ENCODE results near the gene ATP2A1.
"Not testable (repeated sequence)": the region's sequence is repeated elsewhere in the genome, so short reads cannot be mapped to it uniquely, and the experiment has no call there.

Gene ATP2A1

GRCh38 chr16:28886945-28887344 lies 8.7 kb downstream of the ATP2A1 start:
- TF ChIP-seq CTCF (IDR thresholded peaks at IDR 0.05) = no peak
- Histone ChIP-seq H3K9me3 (no peaks in the 10 kb centered on the region), H3K27ac (no peak overlapping the region), H3K4me1 (ENCODE audit: control insufficient read depth in 1 of 2, insufficient read depth in 1 of 2, low read depth in 1 of 2, low read length in 1 of 2) (no peaks in the 10 kb centered on the region), H3K27me3 (no peaks in the 10 kb centered on the region), H3K36me3 (no peaks in the 10 kb centered on the region), H3K4me3 (ENCODE audit: low read depth in 1 of 2, low read length in 1 of 2) (no peak overlapping the region)

GRCh38 chr16:28890355-28890754 lies 12.1 kb downstream of the ATP2A1 start:
- H3K4me1 ChIP-seq (ENCODE audit: control insufficient read depth in 1 of 2, insufficient read depth in 1 of 2, low read depth in 1 of 2, low read length in 1 of 2); H3K27ac ChIP-seq; H3K27me3 ChIP-seq; H3K4me3 ChIP-seq (ENCODE audit: low read depth in 1 of 2, low read length in 1 of 2); H3K9me3 ChIP-seq; H3K36me3 ChIP-seq: not testable (repeated sequence)

GRCh38 chr16:28891964-28892890 lies 13.9 kb downstream of the ATP2A1 start:
- Histone ChIP-seq H3K36me3 (no peaks in the 10 kb centered on the region), H3K4me3 (ENCODE audit: low read depth in 1 of 2, low read length in 1 of 2) (no peak overlapping the region), H3K4me1 (ENCODE audit: control insufficient read depth in 1 of 2, insufficient read depth in 1 of 2, low read depth in 1 of 2, low read length in 1 of 2) (no peaks in the 10 kb centered on the region), H3K27me3 (no peaks in the 10 kb centered on the region), H3K27ac (no peak overlapping the region), H3K9me3 (no peaks in the 10 kb centered on the region)
- TF ChIP-seq CTCF (IDR thresholded peaks at IDR 0.05) = no peak

GRCh38 chr16:28893291-28893690 lies 15.0 kb downstream of the ATP2A1 start:
- Histone ChIP-seq H3K27me3 (no peaks in the 10 kb centered on the region), H3K36me3 (no peaks in the 10 kb centered on the region), H3K27ac (no peak overlapping the region), H3K4me3 (ENCODE audit: low read depth in 1 of 2, low read length in 1 of 2) (no peak overlapping the region), H3K9me3 (no peaks in the 10 kb centered on the region), H3K4me1 (ENCODE audit: control insufficient read depth in 1 of 2, insufficient read depth in 1 of 2, low read depth in 1 of 2, low read length in 1 of 2) (no peaks in the 10 kb centered on the region)
- no peak for TF ChIP-seq CTCF (IDR thresholded peaks at IDR 0.05)

- Histone ChIP-seq H3K4me3 (ENCODE audit: low read depth in 1 of 2, low read length in 1 of 2) (no peak overlapping the region), H3K9me3 (no peaks in the 10 kb centered on the region), H3K27me3 (no peaks in the 10 kb centered on the region), H3K4me1 (ENCODE audit: control insufficient read depth in 1 of 2, insufficient read depth in 1 of 2, low read depth in 1 of 2, low read length in 1 of 2) (no peaks in the 10 kb centered on the region), H3K36me3 (no peaks in the 10 kb centered on the region), H3K27ac (no peak overlapping the region)
- TF ChIP-seq CTCF (IDR thresholded peaks at IDR 0.05) = no peak
These were observed 17.3 kb downstream of the ATP2A1 start for GRCh38 chr16:28895609-28896008.

- no peak for TF ChIP-seq CTCF (IDR thresholded peaks at IDR 0.05)
- Histone ChIP-seq H3K27ac (no peak overlapping the region), H3K36me3 (no peaks in the 10 kb centered on the region), H3K4me3 (ENCODE audit: low read depth in 1 of 2, low read length in 1 of 2) (no peak overlapping the region), H3K27me3 (no peaks in the 10 kb centered on the region), H3K9me3 (no peaks in the 10 kb centered on the region), H3K4me1 (ENCODE audit: control insufficient read depth in 1 of 2, insufficient read depth in 1 of 2, low read depth in 1 of 2, low read length in 1 of 2) (no peaks in the 10 kb centered on the region)
These were observed 19.5 kb downstream of the ATP2A1 start for GRCh38 chr16:28897826-28898225.

Measured in neutrophil (primary cell).